Common myeloid progenitor, CD34-positive (primary cell): ENCODE measurements around the gene SLC49A3.

ENCODE experiments used
- CTCF ChIA-PET: fragments of 350-600 bp; sonication (Branson Sonifier 250); formaldehyde crosslinking; loops from one replicate; lab custom pipeline; 2021; ENCODE audit warnings: antibody characterized with exemption; lab: Charles Lee
- POLR2A ChIA-PET: fragments of 350-600 bp; sonication (Branson Sonifier 250); formaldehyde crosslinking; loops from one replicate; lab custom pipeline; 2021; ENCODE audit warnings: antibody characterized with exemption; lab: Charles Lee
- DNase-seq, 3 donors: peaks; one replicate each; pipeline versions ENCODE4 v3.0.0 to v3.0.0-alpha.2; 2013
- H3K27ac ChIP-seq, 2 experiments: 1 replicate in 1 of 2; 2 replicates in 1 of 2; pipeline ENCODE4 v1.7.0; 2013; ENCODE audit warnings: inconsistent platforms in 2 of 2, low read length in 2 of 2, mild to moderate bottlenecking in 2 of 2, low read depth in 1 of 2, moderate library complexity in 1 of 2; ENCODE audit not compliant: severe bottlenecking in 2 of 2, insufficient read depth in 1 of 2, poor library complexity in 1 of 2
- H3K27me3 ChIP-seq, 5 experiments: replicated peaks in 2 of 5; 1 replicate in 3 of 5; 2 replicates in 2 of 5; pipeline versions ENCODE4 v1.6.1 to v1.7.0; 2013; ENCODE audit warnings: low read length in 4 of 5, mild to moderate bottlenecking in 2 of 5, moderate library complexity in 2 of 5, inconsistent platforms in 1 of 5; ENCODE audit not compliant: insufficient read depth in 5 of 5, control insufficient read depth in 4 of 5
- H3K36me3 ChIP-seq, 4 experiments: 1 replicate in 2 of 4; 2 replicates in 2 of 4; pipeline versions ENCODE4 v1.6.1 to v1.7.0; 2013; ENCODE audit warnings: low read length in 3 of 4, control low read depth in 1 of 4, mild to moderate bottlenecking in 1 of 4; ENCODE audit not compliant: control insufficient read depth in 4 of 4, insufficient read depth in 4 of 4
- H3K4me1 ChIP-seq, 4 experiments: 1 replicate in 3 of 4; 2 replicates in 1 of 4; pipeline versions ENCODE4 v1.6.1 to v1.7.1; 2013; ENCODE audit warnings: low read length in 3 of 4, mild to moderate bottlenecking in 3 of 4, control low read depth in 1 of 4, inconsistent platforms in 1 of 4, moderate library complexity in 1 of 4; ENCODE audit not compliant: control insufficient read depth in 4 of 4, insufficient read depth in 4 of 4; ENCODE audit errors: control extremely low read depth in 1 of 4
- H3K4me3 ChIP-seq, 7 experiments: 1 replicate in 4 of 7; 2 replicates in 3 of 7; pipeline versions ENCODE4 v1.5.1 to v1.7.0; 2013; ENCODE audit warnings: mild to moderate bottlenecking in 7 of 7, low read length in 6 of 7, moderate library complexity in 6 of 7, inconsistent platforms in 2 of 7, low read depth in 2 of 7, control low read depth in 1 of 7; ENCODE audit not compliant: insufficient read depth in 4 of 7, control insufficient read depth in 1 of 7; ENCODE audit errors: extremely low read depth in 1 of 7
- H3K9me3 ChIP-seq, 5 experiments: 1 replicate in 4 of 5; 2 replicates in 1 of 5; pipeline versions ENCODE4 v1.6.1 to v1.7.1; 2013; ENCODE audit warnings: low read length in 4 of 5, mild to moderate bottlenecking in 2 of 5, inconsistent platforms in 1 of 5, low read depth in 1 of 5, moderate library complexity in 1 of 5; ENCODE audit not compliant: control insufficient read depth in 4 of 5, insufficient read depth in 2 of 5; ENCODE audit errors: control extremely low read depth in 1 of 5
- WGBS: methylation state at CpG from one replicate; pipeline ENCODE4 v1.1.5; 2013; ENCODE audit not compliant: insufficient coverage; 5-methylcytosine and 5-hydroxymethylcytosine counted together

Gene SLC49A3

GRCh38 chr4:727576-727975, 38.6 kb upstream of the SLC49A3 start:
- H3K4me3 ChIP-seq, result no peak overlapping the region
- DNase-seq, result no peak
- CTCF ChIA-PET, result no interaction called here
- no peaks in the 10 kb centered on the region for H3K27me3 ChIP-seq
- H3K9me3 ChIP-seq, result no peaks in the 10 kb centered on the region
- no peak overlapping the region for H3K27ac ChIP-seq
- H3K36me3 ChIP-seq, result peaks cover 0 to 30% (median 18%) of the 10 kb centered on the region in 4 experiments
- WGBS, result 75% methylated on average over 6 of the region's 6 CpGs
- peaks cover 0 to 41% (median 18%) of the 10 kb centered on the region in 4 experiments for H3K4me1 ChIP-seq
- POLR2A ChIA-PET, result no interaction called here

DNA sequence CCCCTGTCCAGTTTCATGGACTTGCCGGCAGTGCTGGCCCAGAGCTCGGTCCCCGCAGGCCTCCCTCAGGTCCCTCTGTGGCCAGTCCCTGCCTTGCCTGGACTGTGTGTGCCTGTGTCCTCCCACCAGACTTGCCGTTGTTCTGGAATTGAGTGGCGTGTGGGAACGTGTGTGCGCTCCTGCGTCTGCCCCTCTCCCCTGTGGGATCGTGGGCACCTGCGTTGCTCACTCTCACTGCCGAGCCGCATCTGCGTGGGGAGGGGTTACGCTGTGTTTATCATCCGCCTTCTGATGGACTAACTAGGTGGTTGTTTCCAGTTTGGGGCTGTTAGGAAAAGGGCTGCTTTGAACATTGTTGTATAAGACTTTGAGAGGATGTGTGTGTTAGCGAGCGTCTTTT, 37.9 kb upstream of the SLC49A3 start:
- Histone ChIP-seq H3K9me3 (no peaks in the 10 kb centered on the region), H3K27ac (peak overlapping the region; percentile 66 to 89), H3K27me3 (no peaks in the 10 kb centered on the region), H3K4me3 (peak overlapping the region in 3 of 7 experiments; percentile 47 to 63 (median 50)), H3K36me3 (peaks cover 0 to 33% (median 14%) of the 10 kb centered on the region in 4 experiments), H3K4me1 (peaks cover 0 to 41% (median 17%) of the 10 kb centered on the region in 4 experiments)
- DNase-seq, result peak in 2 of 3 donors; percentile 48 to 50
- POLR2A ChIA-PET, result interaction anchor here (0.6 kb wide), 2 partner anchors 37 to 48 kb away, joined by 3 to 4 read pairs; no protein-coding TSS in a partner anchor
- WGBS, result 59% methylated on average over 8 of the region's 17 CpGs
- CTCF ChIA-PET, result no interaction called here

- POLR2A ChIA-PET, result interaction anchor here (0.6 kb wide), 2 partner anchors 37 to 49 kb away, joined by 3 to 4 read pairs; no protein-coding TSS in a partner anchor
- Histone ChIP-seq H3K36me3 (peaks cover 0 to 33% (median 14%) of the 10 kb centered on the region in 4 experiments), H3K27ac (peak overlapping the region; percentile 78 to 89), H3K4me1 (peaks cover 0 to 46% (median 18%) of the 10 kb centered on the region in 4 experiments), H3K4me3 (peak overlapping the region in 4 of 7 experiments; percentile 10 to 63 (median 48)), H3K9me3 (no peaks in the 10 kb centered on the region), H3K27me3 (no peaks in the 10 kb centered on the region)
- 9% methylated on average over 12 of the region's 16 CpGs for WGBS
- CTCF ChIA-PET, result no interaction called here
- peak; percentile 75 to 87 (median 83) for DNase-seq
These were observed 37.4 kb upstream of the SLC49A3 start for GRCh38 chr4:726235-726787.

GRCh38 chr4:725391-726234, 36.7 kb upstream of the SLC49A3 start:
- Histone ChIP-seq H3K27ac (peak overlapping the region; percentile 78 to 89), H3K4me1 (peaks cover 0 to 53% (median 21%) of the 10 kb centered on the region in 4 experiments), H3K27me3 (no peaks in the 10 kb centered on the region), H3K9me3 (no peaks in the 10 kb centered on the region), H3K4me3 (peak overlapping the region in 2 of 7 experiments; percentile 50 to 63), H3K36me3 (peaks cover 0 to 31% (median 8%) of the 10 kb centered on the region in 4 experiments)
- no peak for DNase-seq
- 89% methylated on average over 22 of the region's 41 CpGs for WGBS
- ChIA-PET POLR2A (no interaction called here), CTCF (interaction anchor here (2.1 kb wide), 1 partner anchor 43 kb away, joined by 5 read pairs; no protein-coding TSS in a partner anchor)

- 99% methylated on average over 22 of the region's 28 CpGs for WGBS
- no peaks in the 10 kb centered on the region for H3K27me3 ChIP-seq
- DNase-seq, result no peak
- H3K4me3 ChIP-seq, result no peak overlapping the region
- CTCF ChIA-PET, result interaction anchor here (1.1 to 2.1 kb wide), 2 partner anchors 18 to 41 kb away, joined by 3 to 5 read pairs; no protein-coding TSS in a partner anchor
- H3K9me3 ChIP-seq, result no peaks in the 10 kb centered on the region
- peaks cover 0 to 61% (median 25%) of the 10 kb centered on the region in 4 experiments for H3K4me1 ChIP-seq
- peaks cover 0 to 34% (median 5%) of the 10 kb centered on the region in 4 experiments for H3K36me3 ChIP-seq
- H3K27ac ChIP-seq, result no peak overlapping the region
- POLR2A ChIA-PET, result no interaction called here
These were observed 35.0 kb upstream of the SLC49A3 start for GRCh38 chr4:723751-724530.

- no peak overlapping the region for H3K27ac ChIP-seq
- CTCF ChIA-PET, result interaction anchor here (0.7 to 1.4 kb wide), 2 partner anchors 19 to 47 kb away, joined by 3 read pairs; no protein-coding TSS in a partner anchor
These were observed 34.0 kb upstream of the SLC49A3 start for GRCh38 chr4:722851-723360.

More at GRCh38 chr4:722851-723360, 34.0 kb upstream of the SLC49A3 start:
- POLR2A ChIA-PET, result no interaction called here
- Histone ChIP-seq H3K4me3 (no peak overlapping the region), H3K9me3 (no peaks in the 10 kb centered on the region), H3K4me1 (peaks cover 0 to 55% (median 23%) of the 10 kb centered on the region in 4 experiments), H3K36me3 (peaks cover 0 to 34% (median 5%) of the 10 kb centered on the region in 4 experiments), H3K27me3 (no peaks in the 10 kb centered on the region)
- no peak for DNase-seq
- 98% methylated on average over 52 of the region's 61 CpGs for WGBS
